GM19351 (cell line): Measurements from ENCODE around the gene FKBP1B.
"Not testable (repeated sequence)": the region's sequence is repeated elsewhere in the genome, so short reads cannot be mapped to it uniquely, and the experiment has no call there.

Experiments
- ATAC-seq: cut with Tn5 transposase; IDR thresholded peaks from one replicate; pipeline ENCODE4 v1.9.1; 2021; ENCODE audit warnings: mild to moderate bottlenecking, moderate library complexity; ENCODE audit not compliant: unreplicated experiment

FKBP1B gene

DNA sequence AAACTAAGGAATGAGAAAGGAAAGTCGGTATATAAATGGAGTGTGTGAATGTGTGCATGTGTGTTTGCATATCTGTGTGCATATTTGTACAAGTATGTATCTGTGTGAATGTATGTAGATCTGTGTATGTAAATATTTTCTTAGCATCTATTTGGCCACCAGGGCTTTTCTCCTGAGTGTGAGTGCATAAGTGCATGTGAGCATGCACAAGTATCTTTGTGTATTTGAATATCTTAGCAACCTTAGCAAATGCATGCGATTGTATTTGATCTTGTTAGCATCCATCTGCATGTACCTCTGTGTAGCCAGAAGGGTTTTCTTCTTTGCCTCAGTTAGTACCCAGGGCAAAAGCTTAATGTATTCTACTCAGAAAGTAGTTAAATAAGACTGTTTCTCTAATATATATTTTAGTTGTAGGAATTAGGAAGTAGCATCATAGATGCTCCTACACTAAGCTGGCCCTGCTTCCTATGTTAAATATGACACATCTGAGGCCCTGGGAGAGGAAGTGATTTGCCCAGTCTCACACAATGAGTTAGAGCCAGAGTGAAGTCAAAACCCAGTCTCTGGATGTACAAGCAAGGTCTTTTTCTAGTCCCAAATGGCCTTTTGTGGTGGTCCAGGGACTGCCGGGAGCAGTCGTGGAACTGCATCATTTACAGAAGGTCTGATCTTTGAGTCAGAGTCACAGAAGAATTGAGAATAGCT, 9.2 kb downstream of the FKBP1B start:
- ATAC-seq = no peak

DNA sequence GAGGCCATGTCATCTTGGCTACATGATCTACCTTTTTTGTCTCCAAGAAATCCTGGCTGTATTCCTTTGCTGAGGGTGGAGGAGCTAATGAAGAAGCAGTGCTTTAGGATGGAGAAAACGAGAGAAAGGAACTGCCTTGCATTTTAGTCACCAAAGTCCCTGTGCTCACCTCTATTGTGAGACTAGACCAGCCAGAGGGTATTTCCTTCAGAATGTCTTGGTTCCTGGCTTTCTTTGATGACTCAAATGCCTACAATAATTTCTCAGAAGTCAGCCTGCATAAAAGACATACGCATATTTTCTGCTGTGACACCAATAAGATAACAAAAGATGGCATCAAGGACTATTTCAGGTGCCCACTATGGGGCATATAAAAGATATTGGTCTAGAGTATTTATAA, 15.8 kb downstream of the FKBP1B start:
- no peak for ATAC-seq

DNA sequence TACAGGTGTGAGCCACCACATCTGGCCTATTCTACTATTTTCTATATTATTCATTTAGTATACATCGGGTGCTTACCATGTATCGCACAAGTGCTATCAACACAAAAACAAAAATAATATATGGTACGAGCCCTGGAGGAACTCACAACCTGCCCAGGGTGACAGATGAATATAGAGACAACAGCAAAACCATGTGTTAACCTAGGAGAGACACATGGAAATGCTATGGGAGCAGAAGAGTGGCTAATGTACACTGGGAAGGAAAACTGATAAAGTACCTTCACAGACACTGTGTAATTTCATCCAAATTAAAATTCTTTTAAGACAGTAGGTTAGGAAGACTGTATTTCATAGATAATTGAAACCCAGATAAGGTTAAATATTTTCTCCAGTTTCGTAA, 22.7 kb downstream of the FKBP1B start:
- ATAC-seq = no peak

DNA sequence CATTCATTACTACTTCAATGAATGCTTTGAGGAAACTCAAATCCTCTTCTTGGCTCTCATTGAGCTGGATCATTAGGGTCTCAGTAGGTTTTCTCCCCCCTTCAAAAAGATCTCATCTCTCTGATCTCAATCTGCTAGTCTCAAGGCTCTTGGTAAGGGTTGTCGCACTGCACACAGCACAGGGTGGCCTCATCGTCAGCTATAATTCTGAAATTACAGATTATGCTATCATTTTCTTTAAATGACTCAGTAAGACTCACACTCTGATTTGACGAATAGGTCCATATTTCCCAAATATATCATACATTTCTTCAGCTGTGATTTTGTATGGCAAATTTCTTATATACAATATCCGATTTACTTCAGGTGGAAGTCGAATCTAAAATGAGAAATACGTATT, 24.3 kb downstream of the FKBP1B start:
- no peak for ATAC-seq

DNA sequence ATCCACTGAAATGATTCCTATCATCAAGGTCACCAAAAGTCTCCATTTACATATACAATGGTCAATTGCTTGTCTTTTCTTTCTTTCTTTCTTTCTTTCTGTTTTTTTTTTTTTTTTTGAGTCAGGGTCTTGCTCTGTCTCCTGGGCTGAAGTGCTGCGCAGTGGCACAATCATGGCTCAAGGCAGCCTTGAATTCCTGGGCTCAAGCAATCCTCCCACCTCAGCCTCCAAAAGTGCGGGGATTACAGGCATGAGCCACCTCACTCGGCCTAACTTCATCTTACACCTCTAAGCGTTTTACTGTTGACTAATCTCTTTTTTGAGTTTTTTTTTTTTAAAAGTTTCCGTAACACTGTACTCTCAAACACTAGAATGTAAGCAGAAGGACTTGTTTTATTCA, 25.7 kb downstream of the FKBP1B start:
- ATAC-seq = no peak

DNA sequence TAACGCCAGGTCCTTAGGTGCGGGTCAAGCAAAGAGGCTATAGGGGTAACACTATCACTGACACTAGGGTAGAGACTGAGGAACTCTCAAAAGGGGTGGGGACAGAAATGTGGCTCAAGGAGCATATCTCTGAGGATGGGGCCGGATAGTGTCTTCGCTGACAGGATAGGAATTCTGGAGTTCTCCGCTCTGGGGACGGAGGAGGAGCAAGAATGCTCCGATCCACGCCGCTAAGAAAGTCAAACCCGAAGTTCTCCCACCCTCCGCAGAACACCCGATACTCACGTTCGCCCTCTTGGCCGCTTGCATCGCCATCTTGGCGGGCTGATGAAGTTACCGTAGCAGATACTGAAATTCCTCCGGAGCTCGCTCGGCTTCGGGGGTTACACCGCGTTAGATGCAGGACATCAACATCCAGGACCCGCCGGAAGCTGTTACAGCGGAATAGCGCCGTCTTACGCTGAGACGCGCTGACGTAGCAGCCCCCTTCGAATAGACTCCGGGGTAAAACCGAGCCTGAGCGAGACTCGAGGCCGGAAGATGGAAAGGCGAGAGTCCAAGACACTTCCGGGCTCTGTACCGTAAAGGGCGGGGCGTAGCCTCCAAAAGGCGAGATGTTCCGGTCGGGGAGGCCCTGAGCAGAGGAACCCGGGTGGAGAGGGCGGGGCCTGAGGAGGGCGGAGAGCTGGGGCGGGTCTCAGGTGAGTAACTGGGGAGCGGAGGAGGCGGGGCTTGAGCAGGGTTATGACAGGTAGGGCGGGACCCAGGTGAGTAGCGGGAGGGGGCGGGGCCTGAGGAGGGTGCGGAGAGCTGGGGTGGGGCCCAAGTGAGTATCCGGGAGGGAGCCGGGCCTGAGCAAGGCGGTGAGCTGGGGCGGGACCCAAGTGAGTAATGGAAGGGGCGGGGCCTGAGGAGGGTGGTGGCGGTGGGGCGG, 26.6 kb downstream of the FKBP1B start, which contains the start of gene SF3B6:
TSS of gene SF3B6 (minus strand) at position 412 of the 934 bp plus-strand sequence. CDS start at position 315, 97 bp downstream.
- peak; percentile 94 for ATAC-seq

DNA sequence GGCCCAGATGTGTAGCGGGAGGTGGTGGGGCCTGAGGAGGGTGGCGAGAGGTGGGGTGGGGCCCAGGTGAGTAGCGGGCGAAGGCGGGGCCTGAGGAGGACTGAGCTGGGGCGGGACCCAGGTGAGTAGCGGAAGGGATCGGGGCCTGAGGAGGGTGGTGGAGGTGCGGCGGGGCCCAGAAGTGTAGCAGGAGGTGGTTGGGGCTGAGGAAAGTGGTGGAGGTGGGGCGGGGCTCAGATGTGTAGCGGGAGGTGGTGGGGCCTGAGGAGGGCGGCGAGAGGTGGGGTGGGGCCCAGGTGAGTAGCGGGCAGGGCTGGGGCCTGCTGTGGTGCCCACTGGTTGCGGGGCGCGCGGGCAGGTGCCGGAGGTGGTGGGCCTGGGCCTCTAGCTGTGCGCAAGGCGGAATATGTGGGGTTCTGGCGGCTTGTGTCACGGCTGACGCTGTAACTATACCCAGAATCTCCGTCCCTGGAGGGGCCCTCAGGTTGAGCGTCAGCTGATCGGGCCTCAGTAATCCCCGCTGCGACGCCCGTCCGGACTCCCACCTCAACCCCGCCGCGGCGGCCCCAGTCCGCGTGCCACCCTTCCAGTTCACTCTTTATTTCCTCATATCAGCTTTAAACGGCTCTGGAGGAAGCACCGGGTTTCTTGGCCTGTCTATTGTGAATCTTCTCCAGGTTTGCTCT, 27.5 kb downstream of the FKBP1B start:
- ATAC-seq = peak; percentile 9

DNA sequence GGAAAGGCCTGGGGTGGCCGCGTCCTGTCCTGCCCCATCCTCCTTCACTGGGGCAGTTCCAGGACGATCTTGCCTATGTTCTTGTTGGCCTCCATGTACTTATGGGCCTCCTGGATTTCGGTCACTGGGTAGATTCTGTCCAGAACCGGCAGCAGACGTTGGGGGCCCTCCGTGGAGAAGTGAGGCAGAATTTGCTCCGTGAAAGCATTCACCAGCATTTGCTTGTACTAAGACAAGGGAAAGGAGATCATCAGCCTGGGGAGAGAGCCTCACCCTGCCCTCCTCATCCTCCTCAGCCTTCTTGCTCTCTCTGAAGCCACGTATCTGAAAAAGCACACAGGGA, 28.0 kb downstream of the FKBP1B start:
- no peak for ATAC-seq

DNA sequence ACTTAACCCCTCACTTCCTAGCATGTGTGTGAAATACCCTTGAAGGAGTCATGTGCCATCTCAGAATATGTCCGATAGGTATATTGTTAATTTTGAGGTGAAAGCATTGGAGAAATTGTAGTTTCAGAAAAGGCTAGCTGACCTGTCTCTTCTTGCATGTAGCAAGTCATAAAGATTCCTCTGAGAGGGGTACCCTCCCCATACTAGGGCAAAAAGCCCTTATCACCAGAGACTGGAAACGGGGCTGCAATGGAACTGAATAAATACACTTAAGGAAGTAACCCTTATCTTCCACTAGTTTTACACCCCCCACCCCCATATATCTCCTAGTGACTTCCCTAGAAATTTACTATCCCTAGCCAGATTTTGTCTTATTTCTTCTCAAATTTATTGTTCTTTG, 28.3 kb downstream of the FKBP1B start:
- ATAC-seq = no peak

DNA sequence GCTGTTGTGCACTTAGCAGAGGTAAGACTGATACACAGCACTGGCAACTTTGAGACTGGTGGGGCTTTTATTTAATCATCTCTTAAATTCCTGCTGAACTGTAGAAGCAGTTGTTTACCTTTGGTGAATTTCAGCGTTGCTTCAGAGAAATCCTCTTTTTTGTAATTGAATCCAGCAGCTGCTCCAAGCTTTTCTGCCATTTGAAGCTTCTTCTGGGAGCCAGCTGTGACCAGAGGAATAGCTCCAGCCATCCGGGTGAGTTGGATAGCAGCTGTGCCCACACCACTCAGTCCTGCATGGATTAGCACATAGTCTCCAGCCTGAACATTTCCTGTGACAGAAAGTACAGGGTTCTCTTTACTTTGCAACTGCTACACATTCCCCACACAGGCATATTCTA, 31.2 kb downstream of the FKBP1B start:
- no peak for ATAC-seq

DNA sequence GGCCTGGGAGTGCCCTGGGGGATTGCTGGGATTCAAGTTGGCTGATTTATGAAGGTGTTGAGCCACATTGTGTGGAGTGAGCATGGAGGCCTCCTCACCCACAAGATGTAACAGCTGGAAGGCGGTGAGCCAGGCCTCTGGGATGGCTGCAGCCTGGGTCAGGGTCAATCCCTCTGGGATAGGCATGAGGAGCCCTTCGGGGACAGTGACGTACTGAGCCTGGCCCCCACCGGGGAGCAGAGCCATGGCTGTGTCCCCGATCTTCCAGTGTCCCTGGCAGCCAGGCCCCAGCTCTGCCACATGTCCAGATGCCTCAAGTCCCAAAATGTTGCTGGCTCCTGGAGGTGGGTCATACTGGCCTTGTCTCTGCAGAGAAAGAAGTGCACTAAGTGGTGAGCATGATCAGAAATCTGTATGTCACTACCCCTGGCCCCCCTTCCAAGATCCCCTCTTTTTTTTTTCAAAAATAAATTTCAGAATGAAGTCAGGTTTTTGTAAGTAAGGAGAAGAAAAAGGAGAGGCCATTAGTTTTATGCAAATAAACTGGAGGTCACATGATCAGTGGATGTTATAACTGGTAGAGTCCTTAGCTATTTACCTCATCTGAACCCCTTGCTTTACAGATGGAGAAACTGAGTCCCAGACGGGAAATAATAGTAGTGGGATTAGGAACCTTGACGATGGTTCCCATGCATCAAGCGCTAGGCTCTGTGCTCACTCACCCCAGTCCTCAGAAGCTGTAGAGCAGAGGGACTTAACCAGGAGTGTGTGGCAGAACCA, 33.4 kb downstream of the FKBP1B start:
- ATAC-seq = no peak

DNA sequence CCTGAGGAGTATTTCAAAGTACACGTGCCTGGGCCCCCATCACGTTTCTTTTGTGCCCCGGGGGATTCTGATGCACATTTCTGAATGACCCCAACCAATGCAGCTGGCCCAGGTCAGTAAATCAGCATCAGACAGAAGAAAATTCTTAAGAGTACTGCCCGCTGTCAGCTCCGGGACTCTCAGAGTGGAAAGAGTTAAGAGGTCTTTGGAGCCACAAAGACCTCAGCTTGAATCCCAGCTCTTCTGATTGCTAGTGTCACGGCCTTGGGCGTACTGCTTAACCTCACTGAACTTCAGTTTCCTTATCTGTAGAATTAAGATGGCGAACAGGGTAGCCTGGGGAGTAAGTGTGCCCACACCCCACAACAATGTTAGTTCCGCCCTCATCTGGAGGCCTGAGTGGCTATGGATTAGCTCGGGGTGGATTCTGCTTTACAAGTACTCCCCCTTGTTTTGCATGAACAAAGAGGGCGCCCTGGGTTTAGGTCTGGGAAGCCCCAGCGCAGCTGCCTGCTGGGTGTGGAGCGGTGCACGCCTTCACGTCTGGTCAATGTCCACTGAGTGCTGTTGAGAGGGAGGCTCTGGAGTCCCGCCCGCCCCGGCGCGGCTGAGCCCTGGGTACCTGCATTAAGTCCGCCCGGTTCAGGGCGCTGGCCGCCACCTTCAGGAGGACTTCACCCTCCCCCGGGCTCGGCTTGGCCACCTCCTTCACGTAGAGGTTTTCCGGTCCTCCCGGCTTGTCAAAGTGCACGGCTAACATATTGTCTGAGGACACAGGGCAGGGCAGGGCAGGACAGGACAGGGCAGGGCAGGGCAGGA, 34.2 kb downstream of the FKBP1B start:
- ATAC-seq = peak; percentile 79

DNA sequence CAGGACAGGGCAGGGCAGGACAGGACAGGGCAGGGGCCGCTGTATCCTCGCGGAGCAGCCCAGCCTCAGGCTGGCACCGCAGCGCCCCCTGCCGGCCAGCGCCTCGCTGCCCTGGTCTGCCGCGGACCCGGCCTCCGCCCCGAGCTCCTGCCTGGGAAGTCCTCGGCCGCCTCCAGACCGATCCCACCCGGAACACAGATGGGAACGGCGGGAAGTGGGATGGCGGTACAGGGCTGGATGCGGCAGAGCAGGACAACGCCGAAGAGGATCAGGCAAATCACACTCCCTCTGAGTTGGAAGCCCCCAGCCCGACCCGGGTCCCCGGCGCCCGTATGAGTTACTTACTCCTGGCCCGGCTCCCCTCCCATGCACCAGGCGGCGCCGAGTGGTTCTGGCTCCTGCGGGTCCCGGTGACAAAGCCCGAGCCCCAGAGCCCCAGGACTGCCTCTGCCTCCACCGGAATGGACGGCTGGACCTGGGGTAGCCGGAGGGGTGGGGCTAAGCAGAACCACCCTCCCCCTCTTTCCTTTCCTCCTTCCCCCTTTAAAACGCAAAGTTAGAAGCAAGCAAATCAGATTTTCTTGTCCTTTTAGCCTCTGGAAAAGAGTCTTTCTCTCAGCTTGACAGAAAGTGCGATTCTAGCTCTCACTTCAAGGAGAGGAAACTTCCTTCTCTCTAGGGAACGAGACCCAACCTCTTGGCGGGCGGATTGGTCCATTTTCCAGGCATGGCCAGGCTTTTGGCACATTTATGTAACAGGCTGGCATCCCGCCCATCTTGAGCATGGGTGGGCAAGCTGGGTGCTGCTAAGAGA, 35.1 kb downstream of the FKBP1B start, which contains the start of gene TP53I3:
TSS of gene TP53I3 (minus strand) at position 449 of the 814 bp plus-strand sequence. CDS start 508 bp downstream, outside the sequence.
- ATAC-seq = peak; percentile 76

DNA sequence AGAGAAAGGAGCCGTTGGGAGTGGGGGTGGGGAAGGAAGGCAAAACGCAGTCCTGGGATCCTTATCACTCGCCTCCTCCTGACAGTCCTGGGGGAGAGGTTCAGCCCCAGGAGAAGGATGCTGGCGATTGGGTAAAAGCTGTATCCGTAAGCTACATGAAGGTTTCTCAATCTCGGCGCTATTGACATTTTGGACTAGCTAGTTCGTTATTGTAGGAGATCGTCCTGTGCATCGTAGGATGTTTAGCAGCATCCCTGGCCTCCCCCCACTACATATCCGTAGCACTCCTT, 35.6 kb downstream of the FKBP1B start:
- no peak for ATAC-seq

DNA sequence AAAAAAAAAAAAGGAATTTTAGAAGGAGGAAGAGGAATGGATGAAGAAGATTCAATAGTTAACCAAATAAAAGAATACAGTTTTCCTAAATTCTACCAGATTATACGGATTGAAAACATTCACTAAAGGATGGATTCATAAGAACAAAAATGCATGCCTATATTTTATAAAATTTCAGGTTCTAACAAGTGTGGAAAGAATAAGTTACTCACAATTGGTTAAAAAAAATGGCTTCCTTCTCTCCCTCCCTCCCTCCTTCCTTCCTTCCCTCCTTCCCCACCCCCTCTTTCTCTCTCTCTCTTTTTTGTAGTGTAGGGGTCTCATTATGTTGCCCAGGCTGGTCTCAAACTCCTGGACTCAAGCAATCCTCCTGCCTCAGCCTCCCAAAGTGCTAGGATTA, 36.7 kb downstream of the FKBP1B start:
- no peak for ATAC-seq

DNA sequence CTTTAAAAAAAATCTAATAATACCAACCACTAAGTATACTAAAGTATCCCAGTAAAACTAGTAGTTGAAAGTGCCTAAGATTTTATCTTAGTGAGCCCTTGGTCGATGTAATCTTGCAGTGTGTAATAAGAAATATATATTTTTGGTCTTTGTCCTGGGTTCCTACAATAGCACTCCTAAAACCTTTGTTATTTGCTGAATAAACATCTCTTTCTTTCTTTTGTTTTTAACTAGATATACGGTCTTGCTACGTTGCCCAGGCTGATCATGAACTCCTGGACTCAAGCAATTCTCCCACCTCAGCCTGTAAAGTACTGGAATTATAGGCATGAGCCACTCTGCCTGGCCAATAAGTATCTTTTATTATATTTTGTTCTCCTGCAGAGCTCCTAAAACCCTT, 37.5 kb downstream of the FKBP1B start:
- no peak for ATAC-seq

DNA sequence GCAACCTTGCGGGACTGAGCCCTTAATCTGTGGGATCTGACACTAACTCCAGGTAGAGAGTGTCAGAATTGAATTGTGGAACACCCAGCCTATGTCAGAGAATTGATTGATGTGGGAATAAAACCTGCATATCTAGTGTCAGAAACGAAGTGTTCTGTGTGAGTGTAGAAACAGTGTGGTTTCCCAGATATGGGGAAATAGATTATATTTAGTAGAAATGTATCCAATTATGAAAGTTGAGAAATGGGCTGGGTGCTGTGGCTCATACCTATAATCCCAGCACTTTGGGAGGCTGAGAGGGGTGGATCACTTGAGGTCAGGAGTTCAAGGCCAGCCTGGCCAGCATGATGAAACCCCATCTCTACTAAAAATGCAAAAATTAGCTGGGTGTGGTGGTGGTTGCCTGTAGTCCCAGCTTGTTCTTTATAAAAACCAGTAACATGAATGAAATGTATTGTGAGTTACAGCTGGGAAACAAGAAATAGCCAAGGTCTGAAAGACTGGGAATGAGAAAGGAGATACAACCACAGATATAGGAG, 39.3 kb downstream of the FKBP1B start:
- ATAC-seq = no peak

DNA sequence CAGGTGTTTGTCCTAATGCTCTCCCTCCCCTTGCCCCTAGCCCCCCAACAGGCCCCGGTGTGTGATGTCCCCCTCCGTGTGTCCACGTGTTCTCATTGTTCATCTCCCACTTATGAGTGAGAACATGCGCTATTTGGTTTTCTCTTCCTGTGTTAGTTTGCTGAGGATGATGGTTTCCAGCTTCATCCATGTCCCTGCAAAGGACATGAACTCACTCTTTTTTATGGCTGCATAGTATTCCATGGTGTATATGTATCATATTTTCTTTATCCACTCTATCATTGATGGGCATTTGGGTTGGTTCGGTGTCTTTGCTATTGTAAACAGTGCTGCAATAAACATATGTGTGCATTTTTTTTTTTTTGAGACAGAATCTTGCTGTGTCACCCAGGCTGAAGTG, 43.7 kb downstream of the FKBP1B start:
- ATAC-seq = not testable (repeated sequence)

DNA sequence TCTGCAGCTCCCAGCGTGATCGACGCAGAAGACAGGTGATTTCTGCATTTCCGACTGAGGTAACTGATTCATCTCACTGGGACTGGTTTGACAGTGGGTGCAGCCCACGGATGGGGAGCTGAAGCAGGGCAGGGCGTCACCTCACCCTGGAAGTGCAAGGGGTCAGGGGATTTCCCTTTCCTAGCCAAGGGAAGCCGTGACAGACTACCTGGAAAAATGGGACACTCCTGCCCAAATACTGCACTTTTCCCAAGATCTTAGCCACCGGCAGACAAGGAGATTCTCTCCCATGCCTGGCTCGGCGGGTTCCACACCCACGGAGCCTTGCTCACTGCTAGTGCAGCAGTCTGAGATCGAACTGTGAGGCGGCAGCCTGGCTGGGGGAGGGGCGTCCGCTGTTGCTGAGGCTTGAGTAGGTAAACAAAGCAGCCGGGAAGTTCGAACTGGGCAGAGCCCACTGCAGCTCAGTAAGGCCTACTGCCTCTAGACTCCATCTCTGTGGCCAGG, 45.7 kb downstream of the FKBP1B start:
- not testable (repeated sequence) for ATAC-seq
